AG09309 (cell line): ENCODE data around the gene PRRT4.

Source experiments
- DNase-seq: peaks from one replicate; pipeline ENCODE4 v3.0.0-alpha.2; 2010; ENCODE audit warnings: low read depth
- H3K4me3 ChIP-seq: 2 replicates; pipeline ENCODE4 v1.5.1; 2011; ENCODE audit warnings: mild to moderate bottlenecking, low read depth, low read length, moderate library complexity; ENCODE audit not compliant: control insufficient read depth
- TF ChIP-seq, protein P1 (sequence below): IDR thresholded peaks from 2 replicates; pipeline ENCODE4 v1.5.1; 2011; ENCODE audit warnings: mild to moderate bottlenecking, low read depth, low read length, inconsistent platforms; ENCODE audit not compliant: insufficient read depth, control insufficient read depth; ENCODE audit errors: missing control alignments

The PRRT4 gene

GRCh38 chr7:128407233-128407589 lies 45.7 kb upstream of the PRRT4 start:
- no peak for DNase-seq
- TF ChIP-seq, protein P1, sequence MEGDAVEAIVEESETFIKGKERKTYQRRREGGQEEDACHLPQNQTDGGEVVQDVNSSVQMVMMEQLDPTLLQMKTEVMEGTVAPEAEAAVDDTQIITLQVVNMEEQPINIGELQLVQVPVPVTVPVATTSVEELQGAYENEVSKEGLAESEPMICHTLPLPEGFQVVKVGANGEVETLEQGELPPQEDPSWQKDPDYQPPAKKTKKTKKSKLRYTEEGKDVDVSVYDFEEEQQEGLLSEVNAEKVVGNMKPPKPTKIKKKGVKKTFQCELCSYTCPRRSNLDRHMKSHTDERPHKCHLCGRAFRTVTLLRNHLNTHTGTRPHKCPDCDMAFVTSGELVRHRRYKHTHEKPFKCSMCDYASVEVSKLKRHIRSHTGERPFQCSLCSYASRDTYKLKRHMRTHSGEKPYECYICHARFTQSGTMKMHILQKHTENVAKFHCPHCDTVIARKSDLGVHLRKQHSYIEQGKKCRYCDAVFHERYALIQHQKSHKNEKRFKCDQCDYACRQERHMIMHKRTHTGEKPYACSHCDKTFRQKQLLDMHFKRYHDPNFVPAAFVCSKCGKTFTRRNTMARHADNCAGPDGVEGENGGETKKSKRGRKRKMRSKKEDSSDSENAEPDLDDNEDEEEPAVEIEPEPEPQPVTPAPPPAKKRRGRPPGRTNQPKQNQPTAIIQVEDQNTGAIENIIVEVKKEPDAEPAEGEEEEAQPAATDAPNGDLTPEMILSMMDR = no peak
- no peak overlapping the region for H3K4me3 ChIP-seq

DNA sequence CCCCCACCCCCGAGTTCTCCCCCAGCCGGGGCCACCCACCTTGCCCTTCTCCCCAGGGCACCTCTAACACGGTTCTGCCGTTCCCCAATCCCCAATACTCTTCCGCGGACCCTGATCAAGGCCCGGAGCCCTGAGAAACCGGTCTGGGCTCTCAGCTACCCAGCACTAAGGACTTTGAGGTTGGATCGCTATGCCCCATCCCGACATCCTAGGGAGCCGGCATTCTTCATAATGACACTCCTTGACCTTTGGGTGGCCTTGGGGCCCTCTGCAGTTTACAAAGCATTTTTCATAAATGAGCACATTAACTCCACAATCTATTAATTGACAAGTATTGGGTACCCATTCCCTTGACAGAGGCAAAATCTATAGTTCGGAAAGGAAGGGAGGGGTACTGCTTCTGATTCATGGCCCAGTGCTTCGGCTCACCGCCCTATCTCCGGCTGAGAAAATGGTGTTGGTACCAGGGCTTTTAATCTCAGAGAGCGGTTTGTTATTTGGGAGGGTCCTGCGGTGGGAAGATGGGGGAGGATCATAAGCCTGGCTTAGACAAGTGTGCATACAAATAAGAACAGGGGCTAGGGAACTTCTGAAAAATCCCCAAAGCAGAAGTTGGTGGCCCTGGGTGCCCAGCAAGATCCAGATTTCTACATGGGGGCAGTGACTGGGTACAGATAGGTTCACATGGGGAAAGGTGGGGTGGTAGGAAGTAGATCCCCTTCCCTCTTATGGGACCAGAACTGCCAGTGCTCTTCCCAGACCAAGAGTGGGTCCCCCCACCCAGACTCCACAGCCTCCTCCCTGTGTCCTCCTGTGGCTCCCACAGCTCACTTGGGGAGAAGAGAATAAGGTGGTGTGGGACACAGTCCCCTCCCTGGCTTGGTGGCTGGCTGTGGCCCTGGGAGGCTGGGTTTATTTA lies 45.1 kb upstream of the PRRT4 start:
- peak overlapping the region; percentile 16 for H3K4me3 ChIP-seq
- DNase-seq = no peak
- TF ChIP-seq, protein P1 = no peak

DNA sequence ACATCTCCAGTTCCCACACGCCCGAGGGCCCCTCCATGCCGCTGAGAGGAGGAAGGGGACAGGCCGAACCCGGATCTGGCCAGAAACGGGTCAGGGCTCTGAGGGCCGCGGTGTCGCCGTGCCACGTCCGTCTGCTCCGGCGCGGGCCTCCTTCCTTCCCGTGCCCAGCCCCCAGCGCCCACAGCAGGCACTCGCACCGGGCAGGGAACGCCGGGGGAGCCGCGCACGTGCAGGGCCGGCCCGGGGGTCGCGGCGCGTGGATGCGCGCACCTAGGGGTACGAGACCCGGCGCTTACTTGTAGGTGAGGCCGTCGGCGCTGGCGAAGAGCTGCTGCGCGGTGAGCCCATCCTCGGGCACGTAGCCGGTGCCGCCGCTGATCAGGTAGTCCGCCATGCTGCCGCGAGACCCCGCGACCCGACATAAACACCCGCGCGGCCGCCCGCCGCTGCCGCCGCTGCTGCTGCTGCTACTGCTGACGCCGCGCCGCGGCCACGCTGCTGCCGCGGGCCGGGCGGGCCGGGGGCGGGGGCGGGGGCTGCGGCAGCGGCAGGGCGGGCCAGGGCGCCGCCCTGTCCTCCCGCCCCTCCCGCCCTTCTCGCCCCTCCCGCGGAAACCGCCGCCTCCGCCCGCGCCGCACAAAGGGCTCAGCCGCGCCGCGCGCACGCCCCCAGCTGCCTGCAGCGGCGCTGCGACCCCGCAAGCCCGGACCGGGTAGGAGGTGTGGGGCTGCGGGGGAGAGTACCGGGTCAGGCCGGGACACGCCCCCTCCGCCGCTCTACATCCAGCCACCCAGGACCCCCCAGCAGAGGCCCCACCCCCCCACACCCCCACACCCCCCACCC lies 44.2 kb upstream of the PRRT4 start:
- DNase-seq = no peak

DNA sequence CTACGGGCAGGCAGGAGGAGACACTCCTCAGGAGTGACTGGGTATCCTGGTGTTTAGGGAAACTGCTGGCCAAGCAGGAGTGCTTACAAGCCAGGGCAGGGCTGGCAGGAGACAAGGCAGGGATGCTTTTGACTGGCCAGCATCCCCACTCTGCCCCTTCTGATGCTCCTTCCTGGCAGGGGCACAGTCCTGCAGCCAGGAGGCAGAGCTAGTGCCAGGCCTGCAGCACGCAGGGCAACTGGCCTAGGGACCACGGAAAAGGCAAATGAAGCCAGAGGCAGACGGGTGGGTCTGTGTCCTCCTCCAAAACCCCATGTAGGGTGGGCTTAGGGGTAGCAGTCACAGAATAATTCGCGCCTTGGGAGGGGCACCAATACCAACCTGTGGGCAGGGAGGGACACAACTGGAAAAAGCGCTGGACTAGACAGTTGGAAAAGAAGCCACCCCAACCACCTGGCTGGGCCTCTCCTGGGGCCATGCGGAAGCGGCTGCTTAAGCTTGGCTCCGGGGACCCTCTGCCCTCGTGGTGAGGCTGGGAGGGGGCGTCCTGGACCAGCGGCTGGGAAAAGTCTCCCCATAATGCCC lies 43.5 kb upstream of the PRRT4 start:
- TF ChIP-seq, protein P1 = peak; percentile 50
- no peak for DNase-seq
- H3K4me3 ChIP-seq = peak overlapping the region; percentile 81

More for the DNA sequence above, 44.2 kb upstream of the PRRT4 start:
- TF ChIP-seq, protein P1 = no peak
- H3K4me3 ChIP-seq = peak overlapping the region; percentile 81

DNA sequence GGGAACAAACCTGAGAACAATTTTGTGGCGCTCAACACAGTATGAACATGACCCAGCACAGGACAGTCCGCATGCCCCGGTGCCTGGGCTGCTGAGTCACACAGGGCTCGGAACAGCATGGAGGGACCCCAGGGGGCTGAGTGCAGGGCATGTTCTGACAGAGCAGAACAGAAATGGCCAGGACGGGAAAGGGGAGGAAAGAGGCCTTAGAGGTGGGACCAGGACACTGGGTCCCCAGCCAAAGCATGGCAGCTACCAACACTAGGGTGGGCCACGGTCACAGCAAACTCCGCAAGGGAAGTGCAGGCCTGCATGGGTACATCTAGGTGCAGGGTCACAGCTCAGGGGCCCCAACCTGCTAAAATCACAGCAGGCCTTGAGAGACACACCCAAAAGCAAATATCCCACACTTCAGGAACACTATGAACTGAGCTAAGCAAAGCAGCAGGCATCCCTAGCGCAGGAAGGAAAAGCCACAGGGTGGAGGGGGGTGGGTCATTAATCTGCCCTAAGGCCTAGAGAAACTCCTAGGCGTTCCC lies 42.7 kb upstream of the PRRT4 start:
- no peak for DNase-seq
- peak overlapping the region; percentile 81 for H3K4me3 ChIP-seq
- TF ChIP-seq, protein P1 = no peak

DNA sequence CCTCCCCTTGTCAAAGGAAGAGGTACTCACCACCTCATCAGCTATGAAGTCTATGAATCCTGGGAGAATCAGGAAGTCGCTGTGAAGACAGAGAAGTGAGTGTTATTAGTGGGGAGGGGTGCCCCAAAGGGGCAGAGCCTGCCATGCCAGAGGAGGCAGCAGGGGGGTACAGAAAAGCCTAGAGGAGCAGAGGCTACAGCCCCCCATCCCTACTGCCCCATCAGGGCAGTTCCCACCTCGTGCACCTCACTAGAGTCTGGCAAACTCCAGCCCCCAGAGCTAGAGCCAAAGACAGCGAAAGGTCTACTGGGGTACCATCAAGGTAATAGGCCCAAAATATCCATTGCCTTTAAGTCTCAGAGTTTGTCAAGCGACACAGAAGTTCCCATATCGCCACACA lies 42.2 kb upstream of the PRRT4 start:
- no peak overlapping the region for H3K4me3 ChIP-seq

More for the DNA sequence above, 42.2 kb upstream of the PRRT4 start:
- DNase-seq = no peak
- TF ChIP-seq, protein P1 = no peak
